OCI-LY1 (cell line): ENCODE data around the gene CD302.

Source experiments
- EZH2 ChIP-seq: fragments of 200-600 bp; sonication (generic), shearing (Covaris generic); IDR thresholded peaks from 2 replicates; pipeline ENCODE4 v1.8.0; 2017; ENCODE audit warnings: borderline replicate concordance, mixed run types, mild to moderate bottlenecking, antibody characterized with exemption, low read length, moderate library complexity, mixed read lengths
- TF ChIP-seq, protein P1 (sequence below): fragments of 200-600 bp; sonication (generic), shearing (Covaris generic); IDR thresholded peaks from 2 replicates; pipeline ENCODE4 v1.5.1; 2017; ENCODE audit warnings: mild to moderate bottlenecking, antibody characterized with exemption, low read length, moderate library complexity, mixed read lengths

DNA sequence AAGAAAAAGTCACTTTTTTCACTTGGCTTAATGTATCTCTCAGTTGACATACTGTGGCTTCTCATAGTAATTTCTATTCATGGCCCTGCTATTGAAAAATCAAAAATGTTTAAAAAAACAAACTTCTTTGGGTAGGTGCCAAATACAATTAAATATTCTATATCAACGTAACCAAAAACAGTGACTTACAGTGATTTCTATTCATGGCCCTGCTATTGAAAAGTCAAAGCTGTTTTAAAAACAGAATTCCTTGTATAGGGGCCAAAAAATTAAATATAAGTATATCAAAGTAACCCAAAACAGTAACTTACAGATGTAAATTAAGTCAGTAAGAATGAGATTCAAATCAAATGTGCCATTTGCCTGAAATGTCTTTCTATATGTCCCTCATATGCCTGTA, 31.4 kb upstream of the CD302 start:
- no peak for TF ChIP-seq EZH2
- TF ChIP-seq, protein P1, sequence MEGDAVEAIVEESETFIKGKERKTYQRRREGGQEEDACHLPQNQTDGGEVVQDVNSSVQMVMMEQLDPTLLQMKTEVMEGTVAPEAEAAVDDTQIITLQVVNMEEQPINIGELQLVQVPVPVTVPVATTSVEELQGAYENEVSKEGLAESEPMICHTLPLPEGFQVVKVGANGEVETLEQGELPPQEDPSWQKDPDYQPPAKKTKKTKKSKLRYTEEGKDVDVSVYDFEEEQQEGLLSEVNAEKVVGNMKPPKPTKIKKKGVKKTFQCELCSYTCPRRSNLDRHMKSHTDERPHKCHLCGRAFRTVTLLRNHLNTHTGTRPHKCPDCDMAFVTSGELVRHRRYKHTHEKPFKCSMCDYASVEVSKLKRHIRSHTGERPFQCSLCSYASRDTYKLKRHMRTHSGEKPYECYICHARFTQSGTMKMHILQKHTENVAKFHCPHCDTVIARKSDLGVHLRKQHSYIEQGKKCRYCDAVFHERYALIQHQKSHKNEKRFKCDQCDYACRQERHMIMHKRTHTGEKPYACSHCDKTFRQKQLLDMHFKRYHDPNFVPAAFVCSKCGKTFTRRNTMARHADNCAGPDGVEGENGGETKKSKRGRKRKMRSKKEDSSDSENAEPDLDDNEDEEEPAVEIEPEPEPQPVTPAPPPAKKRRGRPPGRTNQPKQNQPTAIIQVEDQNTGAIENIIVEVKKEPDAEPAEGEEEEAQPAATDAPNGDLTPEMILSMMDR, result no peak
